Epithelial cell of alveolus of lung (primary cell): ENCODE measurements around the gene TUBGCP5. TPM values are rescaled to one million over a fixed set of nuclear protein-coding genes. Genes with fewer than 3 reads are reported as not detected.

Experiments used
- total RNA-seq: library from RNA; depleted of rRNA; stranded (reverse); fragments of >200 nt; gene quantifications from 2 replicates; pipeline ENCODE4 v1.2.1, GENCODE V29; 2015

The TUBGCP5 gene
- 9.7 and 14.6 TPM in 2 replicates for total RNA-seq

DNA sequence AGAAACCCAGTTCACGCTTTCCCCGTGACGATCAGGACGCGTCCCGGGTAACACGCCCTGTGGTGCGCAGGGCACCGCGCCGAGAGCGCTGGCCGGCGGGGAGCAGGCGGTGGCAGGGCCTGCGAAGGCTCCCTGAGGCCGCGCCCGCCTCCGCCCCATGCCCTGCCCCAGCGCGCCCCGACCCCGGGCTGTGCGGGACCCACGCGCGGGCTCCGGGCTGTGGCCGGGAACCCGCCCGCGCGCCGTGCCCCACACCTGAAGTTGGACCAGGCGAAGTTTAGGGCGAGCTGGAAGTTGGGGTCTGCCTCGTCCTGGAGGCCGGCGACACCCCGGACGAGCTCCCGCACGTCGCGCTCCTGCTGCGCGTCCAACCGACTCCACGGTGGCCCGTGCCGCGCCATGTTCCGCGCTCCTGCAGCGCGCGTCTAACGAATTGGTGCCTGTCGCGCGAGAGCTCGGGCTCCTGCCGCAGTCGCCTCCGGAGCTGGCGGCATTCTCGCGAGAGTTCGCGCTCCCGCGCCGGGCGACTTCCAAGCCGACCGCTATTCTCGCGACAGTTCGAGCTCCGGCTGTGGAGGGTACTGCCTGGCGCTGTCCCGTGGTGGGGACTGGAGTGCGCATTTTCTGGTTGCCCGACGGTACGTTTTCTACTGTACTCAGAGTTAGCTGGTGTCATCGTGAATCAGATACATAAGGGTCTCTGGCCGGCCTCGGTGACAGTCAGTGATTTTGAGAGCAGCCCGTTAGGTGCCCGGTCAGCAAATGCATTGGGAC, at the start of gene TUBGCP5:
Gene TUBGCP5 (minus strand): TSS at position 427 of the 774 bp plus-strand sequence. CDS start 26 bp downstream, at position 401.

DNA sequence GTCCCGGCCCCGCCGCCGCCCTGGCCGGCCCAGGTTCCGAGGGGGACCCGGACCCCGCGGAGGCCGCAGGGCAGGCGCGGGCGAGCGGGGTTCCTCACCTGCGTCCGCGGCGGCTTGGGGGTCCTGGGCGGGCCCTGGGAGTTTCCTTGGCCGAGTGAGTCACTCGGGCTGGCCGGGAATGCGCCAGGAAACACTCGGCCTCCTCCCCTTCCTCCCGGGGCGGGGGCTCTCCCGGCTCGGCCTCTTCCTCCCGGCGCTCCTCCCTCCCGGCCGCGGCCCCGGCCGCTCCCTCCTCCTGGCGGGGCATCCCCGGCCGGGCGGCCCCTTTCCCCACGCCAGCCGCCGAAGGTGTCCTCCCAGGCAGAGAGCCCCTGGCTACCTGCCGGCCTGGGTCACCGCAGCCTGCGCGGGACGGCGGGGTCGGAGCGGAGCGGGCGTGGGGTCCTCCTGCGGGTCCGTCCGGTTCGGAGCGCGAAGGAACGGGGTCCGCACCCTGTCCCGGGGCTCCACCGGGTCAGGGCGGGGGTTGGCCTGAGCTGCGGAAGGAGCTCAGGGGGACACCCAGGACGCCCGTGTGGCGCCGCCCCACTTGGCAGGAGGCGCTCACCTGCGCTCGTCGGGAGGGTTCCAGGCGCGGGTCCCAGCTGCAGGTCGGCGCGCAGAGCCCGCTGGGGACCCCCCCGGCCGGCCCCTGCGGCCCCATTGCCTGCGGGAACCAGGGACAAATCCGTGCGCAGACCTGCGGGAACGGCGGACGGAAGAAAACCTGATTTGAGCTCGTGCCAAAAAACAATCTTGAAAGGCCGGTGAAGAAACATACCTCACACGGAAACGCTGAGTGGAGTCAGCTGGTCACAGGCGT, 58.9 kb downstream of the TUBGCP5 start, which contains the start of gene CYFIP1:
Gene CYFIP1 (minus strand): TSS at position 180 of the 862 bp plus-strand sequence. CDS start 33,083 bp downstream, outside the sequence.

Other genes starting within 250 kb of the TUBGCP5 start
- gene NIPA2, start 200.9 kb downstream of the TUBGCP5 start, total RNA-seq: 52.1 and 58.8 TPM in 2 replicates
- gene CYFIP1, start 59.2 kb downstream of the TUBGCP5 start, total RNA-seq: 60.7 and 93.9 TPM in 2 replicates
- not detected in 2 replicates for gene GOLGA6L1, start 97.3 kb upstream of the TUBGCP5 start, total RNA-seq